ENCODE data around the gene ZNF281.
A peak's percentile ranks its signal among the peaks of the same experiment; 100 is the strongest.
"Not testable (repeated sequence)": the region's sequence is repeated elsewhere in the genome, so short reads cannot be mapped to it uniquely, and the experiment has no call there.

ZNF281 gene

DNA sequence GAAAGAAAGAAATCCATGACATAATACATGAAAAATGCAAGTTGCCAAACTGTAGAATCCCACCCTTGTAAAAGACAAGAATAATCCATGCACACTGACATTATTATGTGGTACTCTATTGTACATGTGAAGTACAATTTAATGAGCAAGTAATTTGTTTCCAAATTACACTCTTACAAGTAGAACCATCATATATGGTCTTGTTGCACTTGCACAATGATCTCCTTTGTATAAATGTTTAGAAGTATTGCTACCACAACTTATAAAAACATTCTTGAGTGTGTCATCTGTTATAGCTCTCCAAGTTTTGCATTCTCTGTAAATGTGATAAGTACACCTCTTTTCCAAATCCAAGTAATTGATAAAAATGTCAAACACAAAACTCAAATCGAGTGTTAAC, 29.1 kb upstream of the ZNF281 start:
- peak; percentile 40 for DNase-seq (ENCODE audit: low read depth)
- no peak overlapping the region for H3K4me3 ChIP-seq (ENCODE audit: control insufficient read depth, low read depth, low read length)
- TF ChIP-seq, protein P1, sequence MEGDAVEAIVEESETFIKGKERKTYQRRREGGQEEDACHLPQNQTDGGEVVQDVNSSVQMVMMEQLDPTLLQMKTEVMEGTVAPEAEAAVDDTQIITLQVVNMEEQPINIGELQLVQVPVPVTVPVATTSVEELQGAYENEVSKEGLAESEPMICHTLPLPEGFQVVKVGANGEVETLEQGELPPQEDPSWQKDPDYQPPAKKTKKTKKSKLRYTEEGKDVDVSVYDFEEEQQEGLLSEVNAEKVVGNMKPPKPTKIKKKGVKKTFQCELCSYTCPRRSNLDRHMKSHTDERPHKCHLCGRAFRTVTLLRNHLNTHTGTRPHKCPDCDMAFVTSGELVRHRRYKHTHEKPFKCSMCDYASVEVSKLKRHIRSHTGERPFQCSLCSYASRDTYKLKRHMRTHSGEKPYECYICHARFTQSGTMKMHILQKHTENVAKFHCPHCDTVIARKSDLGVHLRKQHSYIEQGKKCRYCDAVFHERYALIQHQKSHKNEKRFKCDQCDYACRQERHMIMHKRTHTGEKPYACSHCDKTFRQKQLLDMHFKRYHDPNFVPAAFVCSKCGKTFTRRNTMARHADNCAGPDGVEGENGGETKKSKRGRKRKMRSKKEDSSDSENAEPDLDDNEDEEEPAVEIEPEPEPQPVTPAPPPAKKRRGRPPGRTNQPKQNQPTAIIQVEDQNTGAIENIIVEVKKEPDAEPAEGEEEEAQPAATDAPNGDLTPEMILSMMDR (conservative IDR thresholded peaks at IDR 0.05; ENCODE audit: control insufficient read depth, insufficient read depth, low read depth, low read length): no peak

DNA sequence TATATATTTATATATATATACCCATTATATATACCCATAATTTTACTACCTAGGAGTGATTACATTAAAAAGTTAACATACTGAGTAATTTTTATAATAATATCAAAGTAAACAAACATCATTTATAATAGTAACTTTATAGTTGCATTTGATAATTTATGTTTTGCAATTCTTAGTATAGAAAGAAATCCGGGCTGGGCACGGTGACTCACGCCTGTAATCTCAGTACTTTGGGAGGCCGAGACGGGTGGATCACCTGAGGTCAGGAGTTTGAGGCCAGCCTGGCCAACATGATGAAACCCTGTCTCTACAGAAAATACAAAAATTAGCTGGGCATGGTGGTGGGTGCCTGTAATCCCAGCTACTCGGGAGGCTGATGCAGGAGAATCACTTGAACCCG, 28.6 kb upstream of the ZNF281 start:
- H3K4me3 ChIP-seq (ENCODE audit: control insufficient read depth, low read depth, low read length); DNase-seq (ENCODE audit: low read depth): not testable (repeated sequence)

DNA sequence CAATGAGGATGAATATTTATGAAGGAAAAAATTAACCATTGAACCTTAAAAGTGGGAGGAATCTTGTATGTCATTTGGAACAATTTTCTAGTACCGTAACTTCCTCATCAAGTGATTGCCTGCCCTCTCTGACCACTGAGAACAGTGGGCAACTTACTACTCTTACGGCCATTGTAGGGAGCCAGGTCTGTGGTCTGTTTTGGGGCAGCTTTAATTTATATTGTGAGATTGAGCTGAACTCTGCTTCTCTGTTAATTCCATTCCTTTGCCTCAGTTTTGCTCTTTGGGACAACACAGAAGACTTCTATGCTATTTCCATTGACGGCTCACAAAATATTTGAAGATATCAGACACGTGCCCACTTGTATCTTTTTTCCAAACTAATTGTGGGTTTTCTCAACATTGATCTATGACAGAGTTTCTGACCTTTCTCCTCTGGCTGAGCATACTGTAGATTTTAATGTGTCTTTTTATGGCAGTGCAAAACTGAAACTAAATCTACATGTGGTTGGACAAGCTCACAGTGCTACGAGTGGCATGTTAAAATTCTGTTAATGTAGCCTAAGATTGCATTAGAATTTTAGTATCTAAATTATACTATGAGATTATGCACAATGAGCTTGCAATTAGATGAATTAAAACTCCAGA, 27.8 kb upstream of the ZNF281 start:
- TF ChIP-seq, protein P1 (conservative IDR thresholded peaks at IDR 0.05; ENCODE audit: control insufficient read depth, insufficient read depth, low read depth, low read length): no peak
- H3K4me3 ChIP-seq (ENCODE audit: control insufficient read depth, low read depth, low read length): no peak overlapping the region
- DNase-seq (ENCODE audit: low read depth): peak; percentile 40

DNA sequence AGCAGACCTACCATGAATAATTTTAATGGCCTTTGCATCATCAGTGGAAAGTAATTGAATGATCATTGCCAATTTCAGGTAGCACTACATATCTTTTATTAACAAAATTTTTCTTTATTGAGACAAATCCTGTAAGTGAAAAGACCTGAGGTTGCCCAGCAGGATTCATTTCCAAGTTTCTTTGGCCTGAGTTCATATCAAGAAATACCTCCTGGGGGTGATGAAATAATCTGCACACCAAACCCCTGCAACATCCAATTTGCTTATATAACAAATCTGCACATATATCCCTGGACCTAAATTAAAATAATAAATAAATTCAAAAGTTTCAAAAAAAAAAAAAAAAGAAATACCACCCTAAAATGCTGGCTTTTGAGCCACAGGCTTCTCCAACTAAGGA, 27.3 kb upstream of the ZNF281 start:
- no peak for DNase-seq (ENCODE audit: low read depth)
- H3K4me3 ChIP-seq (ENCODE audit: control insufficient read depth, low read depth, low read length): no peak overlapping the region
- TF ChIP-seq, protein P1 (conservative IDR thresholded peaks at IDR 0.05; ENCODE audit: control insufficient read depth, insufficient read depth, low read depth, low read length): no peak

DNA sequence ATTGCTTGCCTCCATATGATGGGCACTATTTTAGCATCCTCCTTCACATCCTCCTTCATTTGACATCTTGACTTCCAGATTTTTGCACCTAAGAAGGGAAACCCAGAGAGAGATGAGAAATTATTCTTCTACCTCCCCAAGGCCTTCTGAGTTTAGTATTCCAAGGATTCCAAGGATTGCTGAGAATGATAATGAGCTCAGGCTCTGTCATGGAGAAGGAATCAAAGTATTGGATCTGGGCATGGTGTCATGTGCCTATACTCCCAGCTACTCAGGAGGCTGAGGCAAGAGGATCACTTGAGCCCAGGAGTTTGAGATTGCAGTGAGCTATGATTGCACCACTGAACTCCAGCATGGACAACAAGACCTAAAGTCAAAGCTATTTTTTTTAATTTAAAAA, 26.6 kb upstream of the ZNF281 start:
- TF ChIP-seq, protein P1 (conservative IDR thresholded peaks at IDR 0.05; ENCODE audit: control insufficient read depth, insufficient read depth, low read depth, low read length): no peak
- DNase-seq (ENCODE audit: low read depth): no peak

DNA sequence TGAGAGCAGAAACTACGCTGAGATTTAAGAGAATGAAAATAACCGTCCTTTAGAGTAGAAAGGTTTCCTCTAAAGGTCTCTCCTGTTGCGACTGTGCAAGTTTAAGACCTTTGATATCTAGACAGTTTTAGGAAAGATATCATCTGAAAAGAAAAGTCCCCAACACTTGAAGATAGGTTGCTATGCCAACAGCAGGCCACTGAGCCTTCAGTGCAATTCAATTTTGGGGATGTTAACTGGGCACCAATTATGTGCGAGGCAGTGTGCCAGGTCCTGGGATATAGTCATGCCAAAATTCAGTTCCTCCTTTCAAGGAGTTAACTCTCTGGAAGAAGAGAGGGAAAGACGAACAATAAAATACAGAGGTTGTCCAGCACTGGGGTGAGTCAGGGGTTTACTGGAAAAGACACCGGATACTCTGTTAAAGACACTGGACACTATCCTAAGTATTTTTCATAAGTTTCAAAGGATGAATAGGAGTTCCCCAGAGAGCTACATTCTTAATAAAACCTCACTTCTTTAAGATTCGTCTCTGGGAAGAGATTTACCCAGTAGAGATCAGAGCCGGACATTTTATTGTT, 25.5 kb upstream of the ZNF281 start:
- TF ChIP-seq, protein P1 (conservative IDR thresholded peaks at IDR 0.05; ENCODE audit: control insufficient read depth, insufficient read depth, low read depth, low read length): no peak
- no peak overlapping the region for H3K4me3 ChIP-seq (ENCODE audit: control insufficient read depth, low read depth, low read length)
- peak; percentile 65 for DNase-seq (ENCODE audit: low read depth)

More for the DNA sequence above, 26.6 kb upstream of the ZNF281 start:
- H3K4me3 ChIP-seq (ENCODE audit: control insufficient read depth, low read depth, low read length): no peak overlapping the region

DNA sequence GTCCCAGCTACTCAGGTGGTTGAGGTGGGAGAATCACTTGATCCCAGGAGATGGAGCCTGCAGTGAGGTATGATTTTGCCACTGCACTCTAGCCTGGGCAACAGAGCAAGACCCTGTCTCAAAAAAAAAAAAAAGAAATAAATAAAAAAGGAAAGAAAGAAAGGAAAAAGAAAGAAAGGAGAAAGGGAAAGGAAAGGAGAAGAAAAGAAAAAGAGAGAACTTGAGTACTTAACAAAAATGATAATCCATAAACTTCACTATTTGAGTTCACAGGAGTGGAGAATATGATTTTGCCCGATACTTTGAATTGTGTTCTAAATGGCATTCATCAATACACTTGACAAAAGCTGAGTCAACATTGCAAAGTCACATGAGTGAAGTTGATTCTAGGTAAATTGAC, 23.8 kb upstream of the ZNF281 start:
- TF ChIP-seq, protein P1 (conservative IDR thresholded peaks at IDR 0.05; ENCODE audit: control insufficient read depth, insufficient read depth, low read depth, low read length): no peak
- no peak for DNase-seq (ENCODE audit: low read depth)
- H3K4me3 ChIP-seq (ENCODE audit: control insufficient read depth, low read depth, low read length): no peak overlapping the region

Data from fibroblast of mammary gland (primary cell).